GM21723 (cell line): ENCODE data around the gene STXBP4.
"Not testable (repeated sequence)": the region's sequence is repeated elsewhere in the genome, so short reads cannot be mapped to it uniquely, and the experiment has no call there.

ENCODE experiments used
- ATAC-seq: cut with Tn5 transposase; IDR thresholded peaks from one replicate; pipeline ENCODE4 v1.9.1; 2021; ENCODE audit warnings: mild to moderate bottlenecking, moderate library complexity; ENCODE audit not compliant: unreplicated experiment

STXBP4 gene

DNA sequence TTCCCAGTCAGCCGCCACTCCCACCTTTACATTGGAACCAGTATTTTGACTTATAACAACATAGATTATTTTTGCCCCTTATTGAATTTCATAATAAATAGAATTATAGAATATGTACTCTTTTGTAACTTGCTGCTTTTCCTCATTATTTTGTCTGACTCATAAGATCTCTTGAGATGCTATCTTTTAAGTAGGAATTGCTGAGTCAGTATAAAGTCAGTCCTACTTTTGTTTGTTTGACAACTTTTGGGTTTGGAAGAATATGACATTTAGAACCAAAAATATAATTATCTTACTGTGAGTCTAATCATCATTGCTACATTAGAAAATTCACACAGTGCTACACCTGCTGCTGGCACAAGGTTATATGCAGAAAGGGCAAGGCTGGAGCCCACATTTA, 69.7 kb downstream of the STXBP4 start:
- no peak for ATAC-seq

DNA sequence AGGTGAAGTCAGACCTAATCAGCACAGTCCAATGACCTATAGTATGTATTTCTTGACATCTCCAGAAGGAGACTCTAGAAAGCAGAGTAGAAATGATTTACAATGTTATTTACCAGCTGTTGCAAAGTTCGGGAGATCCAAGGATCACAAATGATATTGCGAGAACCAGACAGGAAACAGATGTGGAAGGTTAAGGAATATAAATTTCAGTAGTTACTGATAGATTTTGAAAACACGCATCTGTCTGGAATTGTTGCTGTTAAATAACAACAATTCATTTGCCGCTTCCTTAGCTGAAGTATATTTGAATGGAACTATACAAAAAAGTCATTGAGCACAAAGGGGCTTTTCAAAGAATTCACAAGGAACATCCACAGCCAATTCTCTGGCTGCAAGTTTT, 72.0 kb downstream of the STXBP4 start:
- ATAC-seq = no peak

DNA sequence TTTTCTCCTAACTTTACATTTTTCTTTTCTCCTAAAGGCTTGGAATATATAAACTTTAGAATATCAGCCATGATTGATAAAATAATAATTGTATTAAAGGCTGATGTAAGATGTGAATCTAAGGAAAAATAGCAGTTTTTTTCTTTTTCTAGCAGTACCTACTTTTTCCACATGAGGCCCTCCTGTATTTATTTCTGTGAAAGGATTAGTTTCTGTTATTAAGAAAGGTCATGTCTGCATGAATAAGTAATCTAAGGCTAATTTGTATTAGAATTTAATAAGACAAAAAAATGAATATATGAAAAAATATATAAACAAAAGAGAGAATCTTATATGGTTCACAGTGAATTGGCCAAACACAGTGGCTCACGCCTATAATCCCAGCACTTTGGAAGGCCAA, 85.3 kb downstream of the STXBP4 start:
- no peak for ATAC-seq

DNA sequence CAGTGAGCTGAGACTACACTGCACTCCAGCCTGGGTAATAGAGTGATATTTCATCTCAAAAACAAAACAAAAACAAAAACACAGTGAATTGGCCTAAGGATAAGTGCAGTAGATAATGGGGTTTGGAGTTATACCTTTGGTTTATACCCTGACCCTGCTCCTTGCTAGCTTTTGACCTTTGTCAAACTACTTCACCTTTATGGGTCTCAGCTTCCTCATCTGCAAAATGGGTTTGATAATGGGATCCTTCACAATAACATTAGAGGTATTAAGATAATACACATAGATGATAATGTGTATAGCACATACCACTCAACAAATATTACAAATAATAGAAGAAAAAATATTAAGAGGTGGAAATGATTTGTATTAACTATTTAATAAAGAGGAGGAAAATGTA, 85.9 kb downstream of the STXBP4 start:
- ATAC-seq = no peak

DNA sequence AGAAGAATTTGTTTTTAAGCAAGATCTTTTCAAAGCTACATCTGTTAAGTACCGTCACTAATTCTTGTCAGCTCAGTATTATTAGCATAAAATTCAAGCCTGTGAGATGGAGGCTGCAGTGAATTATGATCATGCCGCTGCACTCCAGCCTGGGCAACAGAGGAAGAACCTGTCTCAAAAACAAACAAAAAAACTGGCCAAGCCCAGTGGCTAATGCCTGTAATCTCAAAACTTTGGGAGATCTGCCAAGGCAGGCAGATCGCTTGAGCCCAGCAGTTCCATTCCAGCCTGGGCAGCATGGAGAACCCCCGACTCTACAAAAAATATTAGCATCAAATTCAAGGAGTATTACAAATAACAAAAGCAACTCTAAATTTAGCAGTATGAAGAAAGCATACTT, 88.0 kb downstream of the STXBP4 start:
- no peak for ATAC-seq

DNA sequence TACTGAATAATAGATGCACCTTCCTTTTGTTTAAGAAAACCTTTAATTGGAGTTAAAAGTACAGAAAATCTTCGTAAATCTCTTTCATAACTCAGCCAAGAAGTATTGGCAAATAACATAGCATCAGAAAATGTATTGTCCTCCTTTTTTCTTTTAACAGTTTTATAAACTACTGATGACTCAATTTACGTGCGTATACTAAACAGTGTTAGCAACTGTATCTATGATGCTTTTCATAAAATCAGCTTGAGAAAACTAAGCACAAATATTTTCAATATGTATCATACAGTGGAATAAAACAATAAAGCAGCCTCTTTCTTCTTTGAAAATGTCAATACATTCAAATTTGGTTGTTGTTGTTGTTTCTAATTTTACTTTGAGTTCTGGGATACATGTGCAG, 88.6 kb downstream of the STXBP4 start:
- ATAC-seq = no peak

DNA sequence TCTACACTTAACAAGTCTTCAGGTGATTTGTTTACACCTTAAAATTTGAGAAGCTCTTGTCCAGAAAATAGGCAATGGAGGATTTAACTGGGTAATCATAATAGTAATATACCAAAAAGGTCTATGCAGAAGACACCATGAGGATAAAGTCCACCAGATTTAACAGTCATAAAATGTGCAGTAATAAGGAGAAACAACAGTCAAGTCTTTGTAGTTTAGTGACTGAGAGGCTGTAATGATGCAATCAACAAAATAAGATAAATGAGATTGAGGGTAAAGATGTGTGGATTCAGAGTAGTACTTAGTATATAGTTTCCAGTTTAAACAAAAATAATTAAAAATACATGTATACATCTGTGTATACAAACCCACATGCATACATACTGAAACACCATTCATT, 91.2 kb downstream of the STXBP4 start:
- no peak for ATAC-seq

DNA sequence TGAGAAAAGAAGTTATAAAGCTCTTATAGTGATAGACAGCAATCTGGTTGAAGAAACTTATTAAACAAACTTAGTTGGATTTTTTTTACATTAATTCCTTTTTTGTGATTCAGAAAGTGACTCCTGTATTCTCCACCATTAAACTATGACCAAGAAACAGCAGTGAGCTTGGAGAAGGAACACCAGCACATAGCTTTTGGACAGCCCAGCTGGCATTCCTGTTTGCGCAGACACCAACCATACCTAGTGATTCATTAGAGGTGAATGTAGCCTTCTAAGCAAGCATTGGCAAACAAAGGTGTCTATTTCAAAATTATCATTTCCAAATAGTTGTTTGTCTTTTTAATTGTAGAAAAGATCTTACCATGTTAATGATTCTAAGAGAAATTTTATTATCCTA, 94.4 kb downstream of the STXBP4 start:
- no peak for ATAC-seq

DNA sequence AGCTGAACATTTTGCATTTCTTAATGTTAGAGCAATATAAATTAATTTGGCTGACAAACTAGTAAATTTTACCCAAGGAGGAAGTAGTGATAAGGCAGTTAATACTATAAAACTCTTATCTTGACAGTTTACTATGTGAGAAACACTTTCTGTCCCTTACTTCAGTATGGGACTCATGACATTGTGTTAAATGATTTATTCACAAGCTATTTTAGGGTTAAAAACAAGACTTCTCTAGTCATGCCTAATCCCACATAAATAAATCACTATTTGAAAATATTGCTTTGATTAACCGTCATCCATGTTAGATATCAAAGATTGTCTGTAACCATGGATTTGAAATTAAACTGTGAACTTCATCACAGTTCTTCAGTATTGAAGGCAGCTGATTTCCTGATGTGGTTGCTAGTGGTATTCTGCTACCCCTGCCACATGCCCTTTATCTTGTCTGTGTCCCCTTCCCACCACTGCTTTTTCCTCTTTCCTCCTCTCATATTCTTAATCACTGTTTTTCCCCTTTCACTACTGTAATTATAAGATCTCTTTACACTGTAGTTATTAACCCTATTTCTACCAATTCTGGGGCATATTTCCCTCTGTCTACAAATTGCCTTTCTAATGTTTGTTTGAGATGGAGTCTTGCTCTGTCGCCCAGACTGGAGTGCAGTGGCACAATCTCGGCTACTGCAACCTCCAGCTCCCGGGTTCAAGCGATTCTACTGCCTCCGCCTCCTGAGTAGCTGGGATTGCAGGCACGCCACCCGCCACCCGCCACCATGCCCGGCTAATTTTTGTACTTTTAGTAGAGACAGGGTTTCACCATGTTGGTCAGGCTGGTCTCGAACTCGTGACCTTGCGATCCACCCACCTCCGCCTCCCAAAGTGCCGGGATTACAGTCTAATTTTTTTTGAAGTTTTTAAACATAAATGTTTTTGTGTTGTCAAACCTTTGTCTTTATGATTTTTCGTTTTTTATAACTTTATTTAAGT, 95.6 kb downstream of the STXBP4 start:
- ATAC-seq = no peak

DNA sequence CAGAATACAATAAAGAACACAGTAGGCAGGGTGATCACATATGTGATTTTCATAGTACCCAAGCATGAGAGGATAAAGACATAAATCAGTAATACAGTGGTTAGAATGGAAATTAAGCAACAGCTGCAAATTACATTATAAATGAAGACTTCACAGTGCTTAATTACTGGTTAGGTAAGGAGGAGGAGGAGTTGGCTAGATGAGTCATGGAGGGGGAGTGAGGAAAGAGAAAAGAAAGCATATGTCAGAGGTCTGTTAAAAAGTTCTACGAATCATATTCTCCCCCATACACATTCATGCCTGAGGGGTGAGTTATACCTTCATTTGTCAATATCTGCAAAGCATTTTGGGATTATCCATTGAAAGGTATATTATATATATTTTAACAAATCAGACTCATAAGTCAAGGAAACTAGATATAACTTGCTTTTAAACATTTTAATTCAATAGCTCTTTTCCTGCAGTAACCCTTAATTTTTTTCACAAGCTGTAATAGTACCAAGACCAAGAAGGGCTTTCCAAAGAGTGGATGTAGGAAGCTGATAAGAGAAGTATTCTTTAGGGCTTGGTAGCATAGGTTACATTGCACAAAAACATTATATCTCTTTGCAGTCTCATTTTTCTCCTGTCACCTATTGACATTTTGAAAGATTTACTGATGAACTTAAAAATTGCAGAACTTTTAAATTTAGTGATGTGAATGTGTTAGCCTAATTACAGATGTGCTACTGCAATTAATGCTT, 99.3 kb downstream of the STXBP4 start:
- no peak for ATAC-seq

DNA sequence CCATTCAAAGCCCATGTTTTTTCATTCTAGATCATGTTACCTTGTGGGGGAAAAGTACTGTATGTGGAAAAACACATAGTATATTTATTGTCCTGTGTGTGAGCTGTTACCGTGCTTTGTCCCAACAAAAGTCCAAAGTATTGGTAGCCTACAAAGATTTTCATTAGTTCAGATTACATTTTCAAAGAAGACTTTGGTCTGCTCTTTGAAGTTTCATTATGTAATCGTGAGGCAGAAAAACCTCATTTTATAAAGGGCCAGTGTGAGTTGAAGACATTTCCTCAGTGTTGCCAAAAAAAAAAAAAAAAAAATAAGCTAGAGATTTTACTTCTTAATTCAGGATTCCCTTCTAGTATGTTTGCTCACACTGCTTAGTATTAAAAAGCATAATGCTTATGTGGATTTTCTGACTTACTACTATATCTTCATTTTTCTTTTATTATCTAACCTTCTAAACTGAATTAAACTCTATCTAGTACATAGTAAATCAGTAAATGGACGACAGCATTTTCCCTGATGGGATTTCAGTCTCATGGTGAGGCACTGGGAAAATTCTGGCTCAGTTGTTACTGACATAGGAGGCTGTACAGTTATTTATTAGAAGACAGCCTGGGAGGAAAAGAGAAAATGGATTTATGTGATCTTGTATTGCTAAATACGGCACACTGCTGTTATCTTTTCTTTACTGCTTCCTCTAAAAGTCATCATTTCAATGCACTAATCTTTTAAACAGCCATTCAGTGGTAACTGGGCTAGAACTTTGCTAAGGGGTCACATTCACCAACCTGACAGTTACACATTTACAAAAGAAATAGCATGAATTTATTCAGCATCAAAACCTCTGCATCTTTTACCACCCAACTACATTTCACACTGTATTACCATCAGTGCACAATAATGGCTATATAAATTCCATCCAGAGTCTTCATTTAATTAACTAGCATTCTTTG, 100.6 kb downstream of the STXBP4 start:
- ATAC-seq = no peak

DNA sequence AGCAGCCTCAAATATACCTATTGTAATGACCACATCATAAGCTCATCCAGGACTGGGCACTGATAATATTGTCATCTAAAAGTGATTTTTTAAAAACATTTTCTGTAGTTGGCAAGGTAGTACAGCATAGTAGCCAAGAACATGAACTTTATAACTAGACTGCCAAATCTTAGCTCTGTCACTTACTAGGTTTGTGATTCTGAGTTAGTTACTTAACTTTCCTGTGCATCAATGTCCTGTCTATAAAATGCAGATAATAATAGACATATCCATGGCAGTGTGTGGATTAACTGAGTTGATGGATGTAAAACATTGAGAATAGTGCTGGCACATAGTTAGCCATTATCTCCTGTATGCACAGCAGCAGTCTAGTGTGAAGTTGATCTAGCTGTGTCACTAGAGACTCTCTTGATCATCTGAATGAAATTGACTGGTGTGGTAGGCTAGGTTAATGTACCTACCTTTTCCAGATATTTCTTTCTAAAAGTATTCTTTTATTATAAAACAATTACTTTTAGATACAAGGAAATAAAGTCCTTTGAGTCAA, 101.5 kb downstream of the STXBP4 start:
- ATAC-seq = no peak

DNA sequence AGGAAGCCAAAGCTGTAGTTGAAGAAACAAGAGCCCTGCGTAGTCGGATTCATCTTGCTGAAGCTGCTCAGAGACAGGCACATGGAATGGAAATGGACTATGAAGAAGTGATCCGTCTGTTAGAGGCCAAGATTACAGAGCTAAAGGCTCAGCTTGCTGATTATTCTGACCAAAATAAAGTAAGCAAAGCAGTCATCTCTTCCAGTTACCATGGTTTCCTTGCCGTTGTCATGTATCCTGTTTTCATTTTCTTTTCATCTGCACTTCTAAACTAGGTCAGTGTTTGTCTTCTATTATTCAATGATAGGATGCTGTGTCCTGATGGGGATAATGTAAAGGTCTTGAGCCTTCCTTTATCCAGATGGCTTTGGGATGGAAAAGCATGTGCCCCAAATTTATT, 104.3 kb downstream of the STXBP4 start:
- ATAC-seq = no peak

DNA sequence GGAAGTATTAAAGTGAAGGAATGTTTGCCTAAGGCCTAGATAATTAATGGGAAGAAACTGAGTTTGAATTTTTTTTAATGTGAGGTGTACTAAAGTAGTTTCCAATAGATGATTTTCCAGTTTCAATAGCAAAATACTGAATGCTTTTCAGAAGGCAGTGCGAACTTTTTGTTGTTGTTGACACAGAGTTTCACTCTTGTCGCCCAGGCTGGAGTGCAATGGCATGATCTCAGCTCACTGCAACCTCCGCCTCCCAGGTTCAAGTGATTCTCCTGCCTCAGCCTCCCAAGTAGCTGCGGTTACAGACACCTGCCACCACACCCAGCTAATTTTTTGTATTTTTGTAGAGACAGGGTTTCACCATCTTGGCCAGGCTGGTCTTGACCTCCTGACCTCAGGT, 104.9 kb downstream of the STXBP4 start:
- not testable (repeated sequence) for ATAC-seq

DNA sequence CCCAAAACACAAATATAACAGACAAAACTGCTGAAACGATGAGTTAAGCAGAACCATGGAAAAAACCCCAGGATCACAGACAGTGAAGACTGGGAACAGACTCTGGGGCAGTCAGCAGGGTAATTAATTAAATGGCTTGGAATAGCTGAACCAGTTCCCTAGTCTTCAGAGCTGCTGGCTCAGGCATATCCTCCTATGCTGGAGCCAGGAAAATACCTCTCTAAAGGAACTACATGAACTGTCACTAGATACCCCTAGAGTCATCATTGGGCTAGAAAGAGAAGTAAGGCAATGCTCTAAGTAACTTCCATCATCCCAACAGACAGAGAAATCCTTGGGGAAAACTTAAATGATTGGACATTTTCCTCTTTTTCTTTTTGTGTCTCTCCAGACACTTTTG, 113.0 kb downstream of the STXBP4 start:
- no peak for ATAC-seq

DNA sequence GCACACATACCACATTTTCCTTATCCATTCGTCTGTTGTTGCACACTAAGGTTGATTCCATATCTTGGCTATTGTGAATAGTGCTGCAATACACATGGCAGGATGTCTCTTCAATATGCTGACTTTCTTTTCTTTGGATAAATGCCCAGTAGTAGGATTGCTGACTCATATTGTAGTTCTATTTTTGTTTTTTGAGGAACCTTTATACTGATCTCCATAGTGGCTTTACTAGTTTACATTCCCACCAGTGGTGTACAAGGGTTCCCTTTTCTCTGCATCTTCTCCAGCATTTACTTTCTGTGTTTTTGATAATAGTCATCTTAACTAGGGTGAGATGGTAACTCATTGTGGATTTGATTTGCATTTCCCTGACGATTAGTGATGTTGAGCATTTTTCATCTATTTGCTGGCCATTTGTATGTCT, 118.1 kb downstream of the STXBP4 start:
- ATAC-seq = no peak

DNA sequence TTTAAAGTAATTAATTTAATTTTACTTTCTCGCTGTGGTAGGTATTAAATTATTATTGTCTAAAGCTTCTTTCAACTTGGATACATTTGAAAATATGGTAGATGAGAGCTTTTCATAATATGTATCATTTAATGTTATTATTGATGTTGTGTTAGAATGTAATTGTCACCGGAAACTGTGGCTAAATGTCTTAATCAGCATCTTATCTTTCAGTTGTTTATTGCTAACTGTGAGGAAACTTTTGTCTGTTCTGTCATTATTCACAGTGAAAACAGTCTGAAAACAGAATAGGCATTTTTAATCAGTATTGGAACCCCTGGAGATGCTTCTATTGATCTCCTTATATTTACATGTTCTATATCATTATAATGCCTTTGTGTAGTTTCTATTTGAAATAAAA, 120.7 kb downstream of the STXBP4 start:
- ATAC-seq = no peak

DNA sequence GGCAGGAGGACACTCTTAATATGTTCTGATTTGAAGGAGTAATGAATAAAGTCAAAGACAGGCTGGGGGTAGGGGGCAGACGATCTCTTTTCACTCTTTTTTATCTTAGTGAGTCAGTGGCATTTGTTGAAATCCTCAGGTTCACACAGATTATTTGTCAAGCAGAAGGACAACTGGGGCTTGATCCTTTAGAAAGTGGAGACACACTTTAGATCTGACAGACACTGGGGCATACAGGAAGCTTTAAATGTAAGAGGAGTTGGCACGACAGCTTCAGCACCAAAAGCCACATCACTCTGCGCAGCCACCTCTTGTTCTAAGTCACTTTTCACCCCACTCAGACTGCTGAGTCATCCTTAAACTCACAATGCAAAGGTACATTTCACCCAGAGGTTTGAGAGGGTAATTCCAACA, 121.5 kb downstream of the STXBP4 start:
- peak; percentile 99 for ATAC-seq

DNA sequence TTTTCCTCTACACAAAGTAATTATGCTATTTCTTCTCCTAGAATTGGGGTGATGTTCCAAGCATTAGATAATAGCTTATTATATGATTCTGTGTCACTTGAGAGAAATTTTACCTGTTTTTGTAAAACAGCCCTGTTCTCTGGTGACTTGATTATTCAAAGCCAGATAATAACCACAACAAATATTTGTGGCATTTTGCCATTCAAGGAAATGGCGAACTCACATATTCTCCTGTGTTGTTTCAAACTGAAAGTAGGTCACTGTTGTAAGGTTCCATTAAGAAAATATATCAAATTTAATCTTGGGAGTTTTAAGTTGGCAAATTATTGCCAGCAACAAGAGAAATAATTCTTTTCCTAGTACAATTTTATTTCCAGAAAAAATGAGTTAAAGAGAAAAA, 124.8 kb downstream of the STXBP4 start:
- ATAC-seq = no peak

DNA sequence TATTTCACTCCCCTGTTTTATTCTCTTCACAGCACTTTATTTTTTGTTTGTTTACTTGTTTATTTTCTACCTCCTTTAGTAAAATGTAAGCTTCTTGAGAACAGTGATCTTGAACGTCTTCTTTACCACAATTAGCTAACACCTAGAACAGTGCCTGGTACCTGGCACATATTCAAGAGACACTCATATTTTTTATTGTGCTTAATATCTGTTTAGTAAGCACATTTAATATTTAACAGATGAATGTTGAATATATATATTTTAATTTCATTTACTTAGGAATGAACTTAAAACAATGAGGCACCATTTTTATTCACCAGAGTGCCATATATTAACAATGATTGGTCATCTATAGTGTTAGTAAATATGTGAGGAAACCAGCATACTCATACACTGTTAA, 130.2 kb downstream of the STXBP4 start:
- ATAC-seq = no peak

DNA sequence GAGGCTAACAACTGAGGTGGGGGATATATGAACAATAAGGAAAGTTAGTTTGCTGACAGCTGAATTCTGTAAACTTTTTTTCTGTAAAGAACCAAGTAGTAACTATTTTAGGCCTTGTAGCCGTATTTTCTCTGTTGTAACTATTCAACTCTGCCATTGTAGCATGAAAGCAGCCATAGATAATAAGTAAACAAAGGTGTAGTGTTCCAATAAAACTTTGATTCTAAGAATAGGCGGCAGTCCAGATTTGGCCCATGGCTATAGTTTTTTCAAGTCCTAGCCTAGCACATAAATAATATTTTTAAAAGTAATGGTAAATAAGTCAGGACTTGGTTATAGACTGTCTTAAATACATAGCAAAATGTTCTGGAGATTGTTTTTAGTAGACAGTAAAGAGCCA, 142.0 kb downstream of the STXBP4 start:
- ATAC-seq = no peak
